ENCODE results near the gene C9orf85.
A peak's percentile ranks its signal among the peaks of the same experiment; 100 is the strongest.

C9orf85 gene

DNA sequence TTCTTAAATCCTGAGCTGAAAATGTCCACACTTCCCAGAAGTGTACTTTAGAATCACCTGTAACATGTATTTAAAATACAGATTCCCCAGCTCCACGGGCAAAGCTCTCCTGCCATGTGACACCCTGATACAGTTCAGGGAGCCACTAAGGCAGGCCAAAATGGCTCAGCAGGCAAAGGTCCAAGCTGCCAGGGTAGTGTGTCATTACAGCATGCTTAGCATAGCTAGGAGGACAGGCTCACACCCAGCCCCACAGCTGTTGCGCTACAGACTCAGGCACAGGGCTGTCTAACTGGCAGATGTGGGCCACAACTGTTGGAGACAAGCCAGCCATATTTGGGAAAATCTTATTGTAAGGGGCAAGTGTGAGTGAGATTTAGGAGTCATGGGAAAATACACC lies 73.0 kb downstream of the C9orf85 start:
- Histone ChIP-seq H3K27me3 (replicated peaks) (no peaks in the 10 kb centered on the region), H3K27ac (no peak overlapping the region), H3K4me3 (ENCODE audit: low read depth, low read length) (no peak overlapping the region), H3K36me3 (replicated peaks) (no peaks in the 10 kb centered on the region)
- DNase-seq, result peak; percentile 59
- TF ChIP-seq, protein P1, sequence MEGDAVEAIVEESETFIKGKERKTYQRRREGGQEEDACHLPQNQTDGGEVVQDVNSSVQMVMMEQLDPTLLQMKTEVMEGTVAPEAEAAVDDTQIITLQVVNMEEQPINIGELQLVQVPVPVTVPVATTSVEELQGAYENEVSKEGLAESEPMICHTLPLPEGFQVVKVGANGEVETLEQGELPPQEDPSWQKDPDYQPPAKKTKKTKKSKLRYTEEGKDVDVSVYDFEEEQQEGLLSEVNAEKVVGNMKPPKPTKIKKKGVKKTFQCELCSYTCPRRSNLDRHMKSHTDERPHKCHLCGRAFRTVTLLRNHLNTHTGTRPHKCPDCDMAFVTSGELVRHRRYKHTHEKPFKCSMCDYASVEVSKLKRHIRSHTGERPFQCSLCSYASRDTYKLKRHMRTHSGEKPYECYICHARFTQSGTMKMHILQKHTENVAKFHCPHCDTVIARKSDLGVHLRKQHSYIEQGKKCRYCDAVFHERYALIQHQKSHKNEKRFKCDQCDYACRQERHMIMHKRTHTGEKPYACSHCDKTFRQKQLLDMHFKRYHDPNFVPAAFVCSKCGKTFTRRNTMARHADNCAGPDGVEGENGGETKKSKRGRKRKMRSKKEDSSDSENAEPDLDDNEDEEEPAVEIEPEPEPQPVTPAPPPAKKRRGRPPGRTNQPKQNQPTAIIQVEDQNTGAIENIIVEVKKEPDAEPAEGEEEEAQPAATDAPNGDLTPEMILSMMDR (IDR thresholded peaks at IDR 0.05; ENCODE audit: low read depth, low read length, missing control alignments), result no peak
- in situ Hi-C loops (cut with HindIII; ENCODE audit: low pct_ligation_motif_present, low sequenced_read_pairs), result no loop called here

DNA sequence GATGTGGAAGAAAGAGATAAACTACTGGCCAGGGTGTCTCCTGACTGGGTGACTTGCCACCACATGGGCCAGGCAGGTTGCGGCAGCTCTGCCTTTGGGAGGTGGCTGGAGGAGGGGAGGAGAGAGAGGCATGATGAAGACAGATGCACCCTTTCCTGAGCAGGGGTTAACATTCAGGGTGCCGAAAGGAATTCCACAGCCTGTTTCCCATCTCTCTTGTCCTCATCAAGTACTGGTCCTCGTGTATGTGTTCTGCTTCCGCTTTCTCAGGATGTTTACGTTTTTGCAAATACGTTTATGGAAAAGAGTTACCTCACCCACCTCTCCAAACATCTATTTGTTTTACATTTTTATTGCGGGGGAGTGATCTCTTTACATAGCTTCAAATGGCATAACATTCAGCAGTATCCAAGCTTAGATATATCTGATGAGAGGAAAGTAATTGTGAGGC lies 73.4 kb downstream of the C9orf85 start:
- in situ Hi-C loops (cut with HindIII; ENCODE audit: low pct_ligation_motif_present, low sequenced_read_pairs), result no loop called here
- H3K27me3 ChIP-seq (replicated peaks), result no peaks in the 10 kb centered on the region
- no peaks in the 10 kb centered on the region for H3K36me3 ChIP-seq (replicated peaks)
- no peak overlapping the region for H3K4me3 ChIP-seq (ENCODE audit: low read depth, low read length)
- DNase-seq, result no peak
- TF ChIP-seq, protein P1 (IDR thresholded peaks at IDR 0.05; ENCODE audit: low read depth, low read length, missing control alignments), result no peak
- H3K27ac ChIP-seq, result no peak overlapping the region

DNA sequence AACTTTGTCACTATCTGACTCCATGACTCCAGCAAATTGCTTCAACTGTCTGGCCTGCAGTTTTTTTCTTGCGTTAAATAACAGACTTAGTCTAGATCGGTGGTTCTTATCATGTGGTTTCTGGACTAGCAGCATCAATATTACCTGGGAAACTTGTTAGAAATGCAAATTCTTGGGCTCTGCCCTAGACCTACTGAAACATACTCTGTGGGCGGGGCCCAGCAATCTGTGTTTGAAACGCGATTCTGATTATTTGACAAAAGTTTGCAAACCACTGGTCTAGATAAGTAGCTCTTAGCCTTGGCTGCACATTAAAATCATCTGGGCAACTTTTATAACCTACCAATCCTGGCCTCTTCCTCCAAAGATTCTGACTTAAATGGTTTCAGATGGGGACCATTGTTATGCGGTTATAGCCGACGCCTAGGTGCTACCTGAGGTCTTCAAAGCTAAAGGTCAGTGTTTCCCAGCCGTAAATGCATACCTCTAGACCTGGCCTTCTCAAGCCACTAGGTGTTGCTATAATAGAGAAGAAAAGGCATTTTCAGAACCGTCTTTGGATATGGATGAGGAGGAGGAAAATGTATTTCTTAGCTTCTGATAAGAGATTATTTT lies 74.0 kb downstream of the C9orf85 start:
- no peak overlapping the region for H3K27ac ChIP-seq
- H3K36me3 ChIP-seq (replicated peaks), result no peaks in the 10 kb centered on the region
- DNase-seq, result no peak
- in situ Hi-C loops (cut with HindIII; ENCODE audit: low pct_ligation_motif_present, low sequenced_read_pairs), result no loop called here
- TF ChIP-seq, protein P1 (IDR thresholded peaks at IDR 0.05; ENCODE audit: low read depth, low read length, missing control alignments), result no peak
- H3K4me3 ChIP-seq (ENCODE audit: low read depth, low read length), result no peak overlapping the region
- H3K27me3 ChIP-seq (replicated peaks), result no peaks in the 10 kb centered on the region

DNA sequence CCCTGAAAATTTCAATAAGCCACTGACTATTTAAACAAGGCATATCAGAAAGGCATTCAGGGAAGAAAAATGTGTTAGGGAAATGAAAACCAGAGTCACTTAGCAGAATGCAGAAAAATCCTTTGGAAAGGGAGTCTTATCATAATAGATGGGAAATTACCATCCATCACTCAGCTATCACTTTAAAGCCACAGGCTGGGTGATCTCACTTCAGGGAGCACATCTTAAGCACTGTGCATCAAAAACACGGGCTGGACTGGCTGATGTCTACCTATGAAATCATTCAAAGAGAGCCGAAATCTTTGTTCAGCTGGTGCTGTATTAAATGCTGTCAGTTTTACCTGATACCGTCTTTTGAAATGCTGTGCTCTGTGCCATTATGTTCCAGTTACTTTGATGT lies 75.5 kb downstream of the C9orf85 start:
- no peak for DNase-seq
- Histone ChIP-seq H3K27ac (no peak overlapping the region), H3K36me3 (replicated peaks) (no peaks in the 10 kb centered on the region), H3K4me3 (ENCODE audit: low read depth, low read length) (no peak overlapping the region), H3K27me3 (replicated peaks) (no peaks in the 10 kb centered on the region)
- in situ Hi-C loops (cut with HindIII; ENCODE audit: low pct_ligation_motif_present, low sequenced_read_pairs), result no loop called here
- TF ChIP-seq, protein P1 (IDR thresholded peaks at IDR 0.05; ENCODE audit: low read depth, low read length, missing control alignments), result no peak

DNA sequence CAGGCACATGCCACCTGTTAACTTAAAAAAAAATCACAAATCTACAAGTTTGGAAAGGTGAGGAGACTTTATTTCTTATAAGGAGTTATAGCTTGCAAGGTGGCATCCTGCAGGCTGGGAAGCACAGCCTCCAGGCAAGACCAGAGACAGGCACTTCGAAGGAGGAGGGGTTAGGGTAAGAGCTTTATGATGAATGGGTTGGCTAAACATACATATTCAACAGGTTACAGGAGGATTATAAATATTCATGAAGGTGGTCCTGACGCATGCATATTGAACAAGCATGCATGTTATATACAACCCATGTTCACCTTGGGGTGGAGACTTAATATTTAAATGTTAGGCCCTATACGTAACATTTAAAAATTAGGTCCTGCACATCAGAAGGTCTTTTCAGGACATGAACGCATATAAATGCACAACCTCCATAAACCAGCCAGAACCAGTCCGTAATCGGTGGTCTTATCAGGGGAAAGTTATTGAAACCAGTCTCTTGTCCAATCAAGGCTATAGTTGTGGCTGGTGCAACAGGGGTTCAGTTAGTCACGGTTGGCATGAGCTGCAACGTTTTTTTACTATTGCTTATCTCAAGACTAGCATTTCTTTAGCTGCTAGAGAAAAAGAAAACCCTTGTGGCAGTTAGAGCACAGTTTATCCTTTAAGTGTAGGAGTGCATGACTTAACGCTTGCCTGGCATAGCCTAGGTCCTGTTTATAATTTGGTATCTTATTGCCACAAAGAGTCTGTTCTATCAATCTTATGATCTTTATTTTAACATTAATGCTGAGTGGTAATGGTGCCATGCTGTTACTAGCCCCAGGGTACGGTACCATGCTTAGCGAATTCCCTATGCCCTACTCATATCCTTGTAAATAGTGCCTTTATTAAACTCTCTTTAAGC lies 76.3 kb downstream of the C9orf85 start:
- TF ChIP-seq, protein P1 (IDR thresholded peaks at IDR 0.05; ENCODE audit: low read depth, low read length, missing control alignments), result no peak
- in situ Hi-C loops (cut with HindIII; ENCODE audit: low pct_ligation_motif_present, low sequenced_read_pairs), result no loop called here
- Histone ChIP-seq H3K36me3 (replicated peaks) (no peaks in the 10 kb centered on the region), H3K27ac (no peak overlapping the region), H3K4me3 (ENCODE audit: low read depth, low read length) (no peak overlapping the region), H3K27me3 (replicated peaks) (no peaks in the 10 kb centered on the region)
- DNase-seq, result no peak

All from brain microvascular endothelial cell (primary cell).